Measurements from ENCODE around the gene LYPD6B. TPM values are rescaled to one million over a fixed set of nuclear protein-coding genes. Genes with fewer than 3 reads are reported as not detected.

Gene LYPD6B
- total and polyA plus RNA-seq, 9 donors = 0.17 to 17.0 (median 1.2) TPM; not detected in 2

DNA sequence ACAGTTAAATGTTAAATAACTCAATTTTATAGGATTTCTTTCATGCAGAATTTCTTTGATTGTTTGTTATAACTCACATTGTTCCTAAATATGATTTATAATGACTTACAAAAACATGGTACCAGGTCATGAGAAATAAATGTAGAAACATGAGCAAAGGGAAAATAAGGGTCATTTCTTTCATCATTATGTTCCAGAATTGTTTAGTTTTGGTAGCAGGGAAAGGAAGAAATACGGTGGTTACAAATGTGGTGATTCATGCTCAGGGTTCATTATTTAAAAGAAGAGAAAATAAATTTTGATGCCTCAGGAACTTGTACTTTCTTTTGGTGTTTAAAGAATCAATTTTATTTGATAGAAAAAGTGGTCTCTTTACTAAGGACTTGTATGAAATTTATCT is 4.4 kb downstream of the LYPD6B start:
- no peak for DNase-seq
- WGBS, 3 donors = 7 to 13% (median 7%) methylated on average over 1 of the region's 1 CpG
- Histone ChIP-seq H3K36me3 (no peaks in the 10 kb centered on the region), H3K27ac (no peak overlapping the region), H3K27me3 (no peaks in the 10 kb centered on the region), H3K9me3 (no peaks in the 10 kb centered on the region), H3K4me3 (no peak overlapping the region), H3K4me1 (ENCODE audit: insufficient read depth) (peaks cover 4% of the 10 kb centered on the region)
- intact Hi-C loops (cut with DNase I) = no loop called here
- TF ChIP-seq POLR2A (IDR thresholded peaks at IDR 0.05) (no peak), EP300 (IDR thresholded peaks at IDR 0.05) (no peak)
- TF ChIP-seq, protein P1, sequence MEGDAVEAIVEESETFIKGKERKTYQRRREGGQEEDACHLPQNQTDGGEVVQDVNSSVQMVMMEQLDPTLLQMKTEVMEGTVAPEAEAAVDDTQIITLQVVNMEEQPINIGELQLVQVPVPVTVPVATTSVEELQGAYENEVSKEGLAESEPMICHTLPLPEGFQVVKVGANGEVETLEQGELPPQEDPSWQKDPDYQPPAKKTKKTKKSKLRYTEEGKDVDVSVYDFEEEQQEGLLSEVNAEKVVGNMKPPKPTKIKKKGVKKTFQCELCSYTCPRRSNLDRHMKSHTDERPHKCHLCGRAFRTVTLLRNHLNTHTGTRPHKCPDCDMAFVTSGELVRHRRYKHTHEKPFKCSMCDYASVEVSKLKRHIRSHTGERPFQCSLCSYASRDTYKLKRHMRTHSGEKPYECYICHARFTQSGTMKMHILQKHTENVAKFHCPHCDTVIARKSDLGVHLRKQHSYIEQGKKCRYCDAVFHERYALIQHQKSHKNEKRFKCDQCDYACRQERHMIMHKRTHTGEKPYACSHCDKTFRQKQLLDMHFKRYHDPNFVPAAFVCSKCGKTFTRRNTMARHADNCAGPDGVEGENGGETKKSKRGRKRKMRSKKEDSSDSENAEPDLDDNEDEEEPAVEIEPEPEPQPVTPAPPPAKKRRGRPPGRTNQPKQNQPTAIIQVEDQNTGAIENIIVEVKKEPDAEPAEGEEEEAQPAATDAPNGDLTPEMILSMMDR (IDR thresholded peaks at IDR 0.05) = no peak

DNA sequence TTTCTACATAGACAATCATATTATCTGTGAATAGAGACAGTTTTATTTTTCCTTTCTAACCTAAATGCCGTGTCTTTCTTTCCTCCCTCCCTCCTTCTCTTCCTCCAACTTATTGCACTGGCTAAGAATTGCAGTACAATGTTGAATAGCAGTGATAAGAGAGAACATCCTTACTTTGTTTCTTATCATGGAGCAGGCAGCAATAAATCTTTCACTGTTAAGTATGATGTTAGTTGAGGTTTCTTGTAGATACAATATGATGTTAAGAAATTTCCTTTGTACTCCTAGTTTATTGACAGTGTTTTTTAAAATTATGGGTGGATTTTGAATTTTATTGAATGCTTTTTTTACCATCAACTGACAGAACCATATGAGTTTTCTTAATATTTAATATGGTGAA is 6.0 kb downstream of the LYPD6B start:
- TF ChIP-seq, protein P1 (IDR thresholded peaks at IDR 0.05) = no peak
- TF ChIP-seq EP300 (IDR thresholded peaks at IDR 0.05) = no peak
- no peak for TF ChIP-seq POLR2A (IDR thresholded peaks at IDR 0.05)
- Histone ChIP-seq H3K4me1 (ENCODE audit: insufficient read depth) (no peaks in the 10 kb centered on the region), H3K27me3 (no peaks in the 10 kb centered on the region), H3K36me3 (no peaks in the 10 kb centered on the region), H3K27ac (no peak overlapping the region), H3K9me3 (no peaks in the 10 kb centered on the region), H3K4me3 (no peak overlapping the region)
- DNase-seq = no peak
- 33 to 43% (median 35%) methylated on average over 1 of the region's 1 CpG for WGBS, 3 donors
- intact Hi-C loops (cut with DNase I) = no loop called here

DNA sequence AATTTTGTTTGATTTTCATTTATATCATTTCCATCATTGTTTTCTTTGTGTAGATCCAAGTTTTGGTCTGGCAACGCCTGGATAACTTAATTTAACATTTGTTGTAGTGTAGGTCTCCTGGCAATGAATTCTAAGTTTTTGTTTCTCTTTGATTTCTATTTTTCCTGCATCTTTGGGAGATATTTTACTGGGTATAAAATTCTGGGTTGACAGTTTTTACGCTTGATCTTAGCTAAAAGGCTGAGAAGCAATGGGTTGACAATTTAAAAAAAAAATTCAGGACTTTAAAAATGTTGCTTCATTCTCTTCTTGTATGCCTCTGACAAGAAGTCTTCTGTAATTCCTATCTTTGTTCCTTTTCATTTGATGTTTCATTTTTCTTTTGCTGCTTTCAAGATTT is 8.6 kb downstream of the LYPD6B start:
- Histone ChIP-seq H3K27me3 (no peaks in the 10 kb centered on the region), H3K27ac (no peak overlapping the region), H3K4me1 (ENCODE audit: insufficient read depth) (no peaks in the 10 kb centered on the region), H3K4me3 (no peak overlapping the region), H3K36me3 (no peaks in the 10 kb centered on the region), H3K9me3 (no peaks in the 10 kb centered on the region)
- DNase-seq = no peak
- WGBS, 3 donors = 82 to 87% (median 85%) methylated on average over 2 of the region's 2 CpGs
- intact Hi-C loops (cut with DNase I) = no loop called here
- TF ChIP-seq, protein P1 (IDR thresholded peaks at IDR 0.05) = no peak
- no peak for TF ChIP-seq POLR2A (IDR thresholded peaks at IDR 0.05)
- no peak for TF ChIP-seq EP300 (IDR thresholded peaks at IDR 0.05)

DNA sequence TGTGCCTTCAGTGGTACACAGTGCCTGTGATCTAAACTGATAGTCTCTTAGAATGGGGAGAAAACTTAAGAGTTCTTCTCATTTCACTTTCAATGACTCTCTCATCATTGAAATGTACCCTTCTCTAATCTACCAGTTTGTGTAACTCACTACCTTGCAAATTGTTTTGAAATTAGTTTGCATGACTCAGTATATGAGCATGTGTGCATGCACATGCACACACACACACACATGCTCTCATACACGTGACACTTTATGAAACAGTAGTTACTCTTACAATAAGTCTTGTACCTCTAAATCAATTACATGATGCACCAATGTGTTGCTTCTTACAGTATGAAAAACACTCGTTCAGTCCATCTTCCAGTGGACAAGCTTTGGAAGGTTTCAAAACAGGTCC is 10.6 kb downstream of the LYPD6B start:
- no peaks in the 10 kb centered on the region for H3K27me3 ChIP-seq
- no peaks in the 10 kb centered on the region for H3K4me1 ChIP-seq (ENCODE audit: insufficient read depth)
- no peak overlapping the region for H3K27ac ChIP-seq
- no peak overlapping the region for H3K4me3 ChIP-seq
- no peaks in the 10 kb centered on the region for H3K9me3 ChIP-seq
- TF ChIP-seq POLR2A (IDR thresholded peaks at IDR 0.05) = no peak
- TF ChIP-seq EP300 (IDR thresholded peaks at IDR 0.05) = no peak
- TF ChIP-seq, protein P1 (IDR thresholded peaks at IDR 0.05) = no peak
- DNase-seq = no peak
- WGBS, 3 donors = 86 to 94% (median 87%) methylated on average over 2 of the region's 2 CpGs
- H3K36me3 ChIP-seq = no peaks in the 10 kb centered on the region
- intact Hi-C loops (cut with DNase I) = no loop called here

DNA sequence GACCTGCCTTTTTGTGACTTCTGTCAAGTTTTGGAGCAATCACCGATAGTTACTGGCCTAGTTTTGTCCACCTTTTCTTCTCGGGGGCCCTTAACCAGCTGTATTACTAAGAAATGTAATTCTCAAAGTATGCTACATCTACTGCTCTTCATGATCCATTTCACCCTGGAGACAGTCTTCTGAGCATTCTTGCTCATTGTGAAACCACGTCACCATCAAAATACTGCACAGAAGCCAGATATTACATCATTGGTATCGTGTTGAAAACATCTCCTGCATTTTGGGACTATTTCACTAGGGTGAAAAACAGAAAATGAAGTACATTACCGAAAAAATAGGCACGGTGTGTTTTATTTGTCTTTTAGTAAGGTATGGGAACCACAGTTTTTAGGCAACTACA is 11.7 kb downstream of the LYPD6B start:
- 65 to 69% (median 66%) methylated on average over 6 of the region's 6 CpGs for WGBS, 3 donors
- DNase-seq = no peak
- Histone ChIP-seq H3K9me3 (no peaks in the 10 kb centered on the region), H3K27ac (no peak overlapping the region), H3K4me3 (no peak overlapping the region), H3K27me3 (no peaks in the 10 kb centered on the region), H3K4me1 (ENCODE audit: insufficient read depth) (no peaks in the 10 kb centered on the region), H3K36me3 (no peaks in the 10 kb centered on the region)
- TF ChIP-seq, protein P1 (IDR thresholded peaks at IDR 0.05) = no peak
- TF ChIP-seq EP300 (IDR thresholded peaks at IDR 0.05) (no peak), POLR2A (IDR thresholded peaks at IDR 0.05) (no peak)
- intact Hi-C loops (cut with DNase I) = no loop called here

Data from ovary (tissue), 9 donors.